K562 (cell line): ENCODE data around the gene NAE1. TPM values are rescaled to one million over a fixed set of nuclear protein-coding genes. Genes with fewer than 3 reads are reported as not detected.

ENCODE experiments used
- CHD1 ChIP-seq: fragments of 200-600 bp; sonication (generic); IDR thresholded peaks from one replicate; pipeline ENCODE4 v1.6.1; 2012; ENCODE audit warnings: mild to moderate bottlenecking, moderate library complexity, low read length, inconsistent platforms
- CHD2 ChIP-seq: IDR thresholded peaks from 2 replicates; pipeline ENCODE4 v1.6.1; 2011; ENCODE audit warnings: low read depth, low read length
- DPF2 ChIP-seq: fragments of 450-650 bp; IDR thresholded peaks from 2 replicates; pipeline ENCODE4 v1.6.1; 2016
- HNRNPLL ChIP-seq: fragments of 200-400 bp; formaldehyde crosslinking; IDR thresholded peaks from 2 replicates; pipeline ENCODE4 v1.6.1; 2017; ENCODE audit warnings: low read length, low read depth, mild to moderate bottlenecking; ENCODE audit not compliant: poor library complexity, severe bottlenecking
- HNRNPUL1 ChIP-seq: fragments of 200-400 bp; formaldehyde crosslinking; IDR thresholded peaks from 2 replicates; pipeline ENCODE4 v1.6.1; 2017; ENCODE audit warnings: low read length
- HOMEZ ChIP-seq: fragments of 250-450 bp; sonication (Bioruptor Pico); IDR thresholded peaks from 2 replicates; pipeline ENCODE4 v1.4.0; 2020; ENCODE audit warnings: mild to moderate bottlenecking, moderate library complexity
- NFXL1 ChIP-seq: fragments of 450-650 bp; formaldehyde crosslinking; IDR thresholded peaks from 2 replicates; pipeline ENCODE4 v1.4.0; 2021; ENCODE audit warnings: mild to moderate bottlenecking
- SAFB ChIP-seq: fragments of 200-400 bp; formaldehyde crosslinking; IDR thresholded peaks from 2 replicates; pipeline ENCODE4 v1.6.1; 2017; ENCODE audit warnings: low read depth, low read length, borderline replicate concordance
- SIRT6 ChIP-seq: IDR thresholded peaks from one replicate; pipeline ENCODE4 v1.6.1; 2012; ENCODE audit warnings: low read depth, mild to moderate bottlenecking, control low read depth, inconsistent platforms, low read length, moderate library complexity
- SMARCA5 ChIP-seq: fragments of 450-650 bp; IDR thresholded peaks from 2 replicates; pipeline ENCODE4 v1.6.1; 2016
- SMARCC2 ChIP-seq: fragments of 450-650 bp; IDR thresholded peaks from 2 replicates; pipeline ENCODE4 v1.6.1; 2017; ENCODE audit warnings: antibody characterized with exemption, moderate library complexity, mild to moderate bottlenecking, low read depth
- XRCC5 ChIP-seq: fragments of 200-400 bp; formaldehyde crosslinking; IDR thresholded peaks from 2 replicates; pipeline ENCODE4 v1.6.1; 2017; ENCODE audit warnings: low read depth, mild to moderate bottlenecking, low read length
- ZBTB7A ChIP-seq: IDR thresholded peaks from 2 replicates; pipeline ENCODE4 v1.6.1; 2011; ENCODE audit warnings: low read depth, mild to moderate bottlenecking, low read length, moderate library complexity, borderline replicate concordance; ENCODE audit not compliant: control insufficient read depth
- ZNF277 ChIP-seq: fragments of 250-450 bp; sonication (Bioruptor Pico); IDR thresholded peaks from 2 replicates; pipeline ENCODE4 v1.8.0; 2022; ENCODE audit warnings: inconsistent platforms, mild to moderate bottlenecking, moderate library complexity, borderline replicate concordance
- ZNF3 ChIP-seq: fragments of 250-450 bp; sonication (Bioruptor Pico); IDR thresholded peaks from 2 replicates; pipeline ENCODE4 v1.5.0; 2021; ENCODE audit warnings: mild to moderate bottlenecking, moderate library complexity
- polyA plus RNA-seq, 8 experiments: library from polyadenylated mRNA; depleted of rRNA in 4 of 8; stranded (reverse) in 5 of 8; unstranded in 3 of 8; fragments of >200 nt; fragmentation: Nextera tagmentation in 2 of 8; fragmentation: Illumina TruSeq in 1 of 8; extraction: Ambion mirVana in 2 of 8; extraction: Trizol in 1 of 8; gene quantifications; 2 replicates each; pipeline versions ENCODE4 v1.2.1 to v1.2.3, GENCODE V29; 2011 to 2014; ENCODE audit warnings: inconsistent platforms in 1 of 8, missing spikeins in 1 of 8
- total RNA-seq, 7 experiments: library from RNA; depleted of rRNA in 6 of 7; stranded (reverse); fragments of >200 nt in 6 of 7; fragmentation: Illumina TruSeq in 2 of 7; extraction: Trizol in 2 of 7; gene quantifications; 2 replicates each; pipeline versions ENCODE4 v1.2.1 to v1.2.3, GENCODE V29; 2011 to 2021; ENCODE audit warnings: low replicate concordance in 1 of 7
- TF ChIP-seq, protein P1 (sequence below): sonication (generic); formaldehyde crosslinking; IDR thresholded peaks from 2 replicates; pipeline ENCODE4 v1.8.1; 2023; ENCODE audit warnings: mild to moderate bottlenecking, missing genetic modification reagents
- TF ChIP-seq, protein P2 (sequence below): sonication (generic); formaldehyde crosslinking; IDR thresholded peaks from 2 replicates; pipeline ENCODE4 v1.8.0; 2022; ENCODE audit warnings: mild to moderate bottlenecking, low read depth, missing genetic modification reagents
- TF ChIP-seq, protein P3 (sequence below): IDR thresholded peaks from 3 replicates; pipeline ENCODE4 v1.6.1; 2011; ENCODE audit warnings: borderline replicate concordance, mild to moderate bottlenecking, moderate library complexity; ENCODE audit not compliant: insufficient read length; ENCODE audit errors: extremely low read depth

Gene NAE1
- total and polyA plus RNA-seq, 9 of the 15 experiments (the other 6 are each of a cell fraction or from before 2014, with no cell fraction given), result 165 to 294 (median 230) TPM

- TF ChIP-seq, protein P1, sequence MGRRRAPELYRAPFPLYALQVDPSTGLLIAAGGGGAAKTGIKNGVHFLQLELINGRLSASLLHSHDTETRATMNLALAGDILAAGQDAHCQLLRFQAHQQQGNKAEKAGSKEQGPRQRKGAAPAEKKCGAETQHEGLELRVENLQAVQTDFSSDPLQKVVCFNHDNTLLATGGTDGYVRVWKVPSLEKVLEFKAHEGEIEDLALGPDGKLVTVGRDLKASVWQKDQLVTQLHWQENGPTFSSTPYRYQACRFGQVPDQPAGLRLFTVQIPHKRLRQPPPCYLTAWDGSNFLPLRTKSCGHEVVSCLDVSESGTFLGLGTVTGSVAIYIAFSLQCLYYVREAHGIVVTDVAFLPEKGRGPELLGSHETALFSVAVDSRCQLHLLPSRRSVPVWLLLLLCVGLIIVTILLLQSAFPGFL, result no peak
- peak; percentile 90 for TF ChIP-seq SMARCA5
- no peak for TF ChIP-seq CHD1
- 0 out of 2 replicates have a peak, but pooled peaks have one; percentile 76 for TF ChIP-seq HOMEZ (CRISPR knock-in tag)
- TF ChIP-seq, protein P2, sequence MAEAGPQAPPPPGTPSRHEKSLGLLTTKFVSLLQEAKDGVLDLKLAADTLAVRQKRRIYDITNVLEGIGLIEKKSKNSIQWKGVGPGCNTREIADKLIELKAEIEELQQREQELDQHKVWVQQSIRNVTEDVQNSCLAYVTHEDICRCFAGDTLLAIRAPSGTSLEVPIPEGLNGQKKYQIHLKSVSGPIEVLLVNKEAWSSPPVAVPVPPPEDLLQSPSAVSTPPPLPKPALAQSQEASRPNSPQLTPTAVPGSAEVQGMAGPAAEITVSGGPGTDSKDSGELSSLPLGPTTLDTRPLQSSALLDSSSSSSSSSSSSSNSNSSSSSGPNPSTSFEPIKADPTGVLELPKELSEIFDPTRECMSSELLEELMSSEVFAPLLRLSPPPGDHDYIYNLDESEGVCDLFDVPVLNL (CRISPR knock-in tag), result no peak
- no peak for TF ChIP-seq DPF2
- TF ChIP-seq ZNF3 (CRISPR knock-in tag), result no peak
- TF ChIP-seq SIRT6, result no peak
- TF ChIP-seq, protein P3, sequence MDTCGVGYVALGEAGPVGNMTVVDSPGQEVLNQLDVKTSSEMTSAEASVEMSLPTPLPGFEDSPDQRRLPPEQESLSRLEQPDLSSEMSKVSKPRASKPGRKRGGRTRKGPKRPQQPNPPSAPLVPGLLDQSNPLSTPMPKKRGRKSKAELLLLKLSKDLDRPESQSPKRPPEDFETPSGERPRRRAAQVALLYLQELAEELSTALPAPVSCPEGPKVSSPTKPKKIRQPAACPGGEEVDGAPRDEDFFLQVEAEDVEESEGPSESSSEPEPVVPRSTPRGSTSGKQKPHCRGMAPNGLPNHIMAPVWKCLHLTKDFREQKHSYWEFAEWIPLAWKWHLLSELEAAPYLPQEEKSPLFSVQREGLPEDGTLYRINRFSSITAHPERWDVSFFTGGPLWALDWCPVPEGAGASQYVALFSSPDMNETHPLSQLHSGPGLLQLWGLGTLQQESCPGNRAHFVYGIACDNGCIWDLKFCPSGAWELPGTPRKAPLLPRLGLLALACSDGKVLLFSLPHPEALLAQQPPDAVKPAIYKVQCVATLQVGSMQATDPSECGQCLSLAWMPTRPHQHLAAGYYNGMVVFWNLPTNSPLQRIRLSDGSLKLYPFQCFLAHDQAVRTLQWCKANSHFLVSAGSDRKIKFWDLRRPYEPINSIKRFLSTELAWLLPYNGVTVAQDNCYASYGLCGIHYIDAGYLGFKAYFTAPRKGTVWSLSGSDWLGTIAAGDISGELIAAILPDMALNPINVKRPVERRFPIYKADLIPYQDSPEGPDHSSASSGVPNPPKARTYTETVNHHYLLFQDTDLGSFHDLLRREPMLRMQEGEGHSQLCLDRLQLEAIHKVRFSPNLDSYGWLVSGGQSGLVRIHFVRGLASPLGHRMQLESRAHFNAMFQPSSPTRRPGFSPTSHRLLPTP, result no peak
- TF ChIP-seq SAFB, result no peak
- peak; percentile 76; the same call in 1 of the 2 replicates for TF ChIP-seq XRCC5
- no peak for TF ChIP-seq HNRNPUL1
- TF ChIP-seq HNRNPLL, result peak; percentile 78
- no peak for TF ChIP-seq NFXL1 (CRISPR knock-in tag)
- TF ChIP-seq SMARCC2, result no peak
- no peak for TF ChIP-seq ZBTB7A
- TF ChIP-seq ZNF277, result no peak
- no peak for TF ChIP-seq CHD2
These were observed at the start of gene NAE1 (continued) for GRCh38 chr16:66830422-66831404.
